HG03457 (cell line): ENCODE data around the gene PIK3CD.
"Not testable (repeated sequence)": the region's sequence is repeated elsewhere in the genome, so short reads cannot be mapped to it uniquely, and the experiment has no call there.

Source experiments
- ATAC-seq: cut with Tn5 transposase; IDR thresholded peaks from one replicate; pipeline ENCODE4 v1.9.1; 2021; ENCODE audit warnings: moderate number of reproducible peaks; ENCODE audit not compliant: unreplicated experiment

PIK3CD gene

DNA sequence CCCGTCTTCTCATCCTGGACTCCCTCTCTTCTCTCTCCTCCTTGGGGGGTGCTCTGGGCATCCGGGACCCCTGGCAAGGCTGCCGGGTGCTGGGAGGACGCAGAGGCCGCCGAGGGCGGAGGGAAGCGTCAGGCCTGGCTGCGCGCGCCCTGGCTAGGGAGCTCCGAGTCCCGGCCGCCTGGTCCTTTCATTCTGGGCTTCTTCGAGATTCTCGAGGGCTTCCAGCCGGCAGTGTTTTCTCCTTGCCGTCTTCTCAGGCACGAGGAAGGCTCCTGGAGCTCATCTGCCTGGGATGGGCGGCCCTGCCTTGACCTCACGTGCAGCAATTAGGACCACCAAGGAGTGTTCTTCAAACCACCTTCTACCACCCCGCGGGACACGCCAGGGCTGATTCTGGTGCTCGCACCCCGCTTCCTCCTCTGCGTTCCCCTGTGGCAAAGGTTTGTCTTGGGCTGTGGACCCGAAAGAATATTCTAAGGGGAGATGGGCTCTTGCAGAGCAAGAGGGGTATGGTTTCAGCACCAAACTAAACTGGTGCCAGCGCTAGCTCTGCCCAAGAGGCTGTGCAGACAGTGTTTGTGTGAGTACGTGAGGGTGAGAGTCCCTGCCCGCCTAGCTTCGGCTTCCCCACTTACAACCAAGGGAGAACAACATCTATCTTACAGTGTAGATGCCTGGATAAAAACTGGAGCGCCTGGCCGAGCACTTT, 36.5 kb downstream of the PIK3CD start:
- ATAC-seq, result no peak

DNA sequence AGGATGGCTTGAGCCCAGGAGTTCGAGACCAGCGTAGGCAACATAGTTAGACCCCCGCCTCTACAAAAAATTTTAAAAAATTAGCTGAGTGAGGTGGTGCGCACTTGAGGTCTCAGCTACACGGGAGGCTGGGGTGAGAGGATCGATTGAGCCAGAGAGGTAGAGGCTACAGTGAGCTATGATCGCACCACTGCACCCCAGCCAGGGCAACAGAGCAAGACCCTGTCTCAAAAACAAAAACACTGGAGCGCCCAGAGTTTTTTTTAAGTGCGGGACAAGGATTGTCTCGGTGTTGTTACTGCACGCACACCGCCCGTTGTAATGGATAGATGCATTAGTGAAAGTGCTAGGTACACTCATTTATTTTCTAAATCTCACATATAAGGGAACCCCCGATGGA, 37.1 kb downstream of the PIK3CD start:
- ATAC-seq, result no peak

DNA sequence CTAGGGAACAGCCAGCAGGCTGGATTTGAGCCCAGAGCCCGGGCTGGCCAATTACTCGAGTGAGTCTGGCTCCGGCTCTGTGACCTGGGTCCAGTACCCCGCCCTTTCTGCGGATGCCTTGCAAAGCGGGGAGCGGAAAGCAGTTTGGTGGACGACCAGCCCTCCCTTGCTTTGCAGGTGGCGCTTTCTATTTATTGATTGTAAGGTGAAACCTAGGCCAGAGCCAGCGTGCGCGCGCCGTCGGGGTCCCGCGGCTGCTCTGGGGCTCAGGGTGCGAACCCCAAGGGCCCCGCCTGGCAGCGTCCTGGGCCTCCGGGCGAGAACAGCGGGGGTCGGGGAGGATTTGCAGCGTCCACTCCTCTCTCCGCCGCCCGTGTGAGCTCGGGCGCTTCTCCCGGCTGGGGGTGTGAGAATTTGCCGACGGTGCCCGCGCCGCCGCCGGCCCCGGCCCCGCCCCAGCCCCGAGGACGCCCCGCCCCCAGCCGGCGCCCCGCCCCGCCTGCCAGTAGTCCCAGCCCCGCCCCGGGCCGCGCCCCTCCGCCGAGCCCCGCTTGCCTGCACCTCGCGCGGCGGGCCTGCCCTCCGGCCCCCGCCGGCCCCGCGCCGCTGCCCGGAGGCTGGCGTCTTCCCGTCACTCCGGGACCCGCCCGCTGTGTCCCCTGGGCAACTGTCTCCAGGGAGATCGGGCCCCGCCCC, 37.6 kb downstream of the PIK3CD start:
- ATAC-seq, result peak; percentile 37

DNA sequence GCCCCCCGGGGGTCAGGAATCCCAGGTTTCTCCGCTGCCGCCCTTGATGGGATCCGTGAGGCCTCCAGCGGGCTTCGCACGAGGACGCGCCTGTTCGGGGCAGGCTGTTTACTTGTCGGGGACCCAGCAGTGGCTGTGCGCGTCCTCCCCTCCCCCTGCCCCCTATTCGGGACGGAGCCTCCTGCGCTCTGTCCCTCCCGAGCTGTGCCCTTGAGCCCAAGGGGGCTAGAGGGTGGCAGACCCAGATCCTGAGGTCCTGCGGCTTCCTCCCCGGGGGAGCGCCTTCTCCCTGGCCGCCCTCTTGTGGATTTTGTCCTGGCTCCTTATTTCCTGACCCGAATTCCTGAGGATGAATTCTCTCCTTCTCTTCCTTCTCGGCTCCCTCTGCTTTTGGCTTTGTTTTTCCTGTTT, 38.4 kb downstream of the PIK3CD start:
- ATAC-seq, result no peak

DNA sequence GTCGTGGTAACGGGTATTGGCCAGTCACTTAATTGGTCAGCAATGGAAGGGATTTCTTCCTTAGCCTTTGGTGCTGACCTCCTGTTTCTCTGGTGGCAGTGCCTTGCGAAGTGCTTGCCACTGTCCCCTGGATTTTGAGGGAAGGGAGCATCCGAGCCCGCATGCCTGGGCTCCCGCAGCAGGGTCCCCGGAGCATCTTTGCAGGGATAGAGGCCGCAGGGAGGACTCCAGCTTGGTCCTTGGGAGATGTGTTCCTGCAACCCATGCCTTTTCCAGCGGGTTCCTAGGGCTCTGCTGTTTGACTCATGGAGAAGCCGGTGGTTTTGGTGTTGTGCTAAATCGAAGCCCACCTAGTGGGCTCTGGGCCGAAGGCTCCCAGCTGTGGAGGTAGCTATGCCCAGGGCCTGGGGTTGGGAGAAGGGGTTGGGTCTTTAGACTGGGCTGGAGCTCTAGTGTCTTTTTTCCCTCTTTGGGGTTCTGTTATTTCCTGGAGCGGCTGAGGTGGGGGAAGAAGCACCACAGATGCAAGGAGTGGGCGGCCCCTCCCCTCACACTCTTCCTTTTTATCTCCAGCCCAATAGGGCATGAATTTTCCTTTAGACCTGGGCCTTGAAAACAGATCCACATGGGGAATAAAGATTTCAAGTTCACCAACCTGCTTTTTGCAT, 39.0 kb downstream of the PIK3CD start:
- ATAC-seq, result no peak

DNA sequence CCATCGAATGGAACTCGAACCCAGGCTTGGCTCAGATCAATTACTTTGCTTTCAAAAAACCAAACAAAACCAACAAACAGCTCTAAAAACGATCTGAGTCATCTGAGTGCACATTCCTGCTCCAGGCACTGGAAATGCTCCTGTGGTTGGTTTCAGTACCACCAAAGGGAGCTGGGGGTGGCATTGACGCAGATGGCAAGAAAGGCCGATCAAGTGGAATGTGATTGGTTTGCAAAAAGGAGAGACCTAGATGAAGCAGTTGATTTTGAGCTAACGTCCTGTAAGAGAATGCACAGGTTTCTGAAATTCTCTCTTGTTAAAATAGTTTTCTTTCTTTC, 39.5 kb downstream of the PIK3CD start:
- no peak for ATAC-seq

DNA sequence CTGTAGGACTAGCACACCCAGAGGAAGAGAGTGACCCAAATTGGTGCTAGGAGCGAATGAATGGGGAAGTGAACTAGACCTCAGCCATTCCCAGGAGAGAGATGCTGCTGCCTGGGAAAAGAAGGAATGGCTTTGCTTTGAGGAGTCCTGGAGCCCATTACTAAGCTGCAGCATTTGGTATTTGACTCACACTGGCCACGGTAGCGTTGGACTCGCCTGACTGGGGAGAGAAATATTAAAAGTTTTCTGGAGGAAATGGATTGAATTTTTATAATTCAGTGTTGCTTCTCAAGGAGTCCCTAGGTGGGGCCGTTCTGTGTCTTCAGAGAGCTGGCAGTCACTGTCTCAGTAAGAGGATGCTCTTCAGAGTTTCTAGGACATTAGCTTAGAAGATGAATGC, 40.2 kb downstream of the PIK3CD start:
- no peak for ATAC-seq

DNA sequence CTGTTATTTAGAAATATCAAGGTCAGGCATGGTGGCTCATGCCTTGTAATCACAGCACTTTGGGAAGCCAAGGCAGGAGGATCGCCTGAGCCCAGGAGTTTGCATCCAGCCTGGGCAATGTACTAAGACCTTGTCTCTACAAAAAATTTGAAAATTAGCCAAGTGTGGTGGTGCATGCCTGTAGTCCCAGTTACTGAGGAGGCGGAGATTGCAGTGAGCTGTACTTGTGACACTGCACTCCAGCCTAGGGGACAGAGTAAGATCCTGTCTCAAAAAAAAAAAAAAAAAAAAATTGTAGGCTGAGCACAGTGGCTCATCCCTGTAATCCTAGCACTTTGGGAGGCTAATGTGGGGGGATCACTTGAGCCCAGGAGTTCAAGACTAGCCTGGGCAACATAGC, 45.3 kb downstream of the PIK3CD start:
- ATAC-seq, result no peak

DNA sequence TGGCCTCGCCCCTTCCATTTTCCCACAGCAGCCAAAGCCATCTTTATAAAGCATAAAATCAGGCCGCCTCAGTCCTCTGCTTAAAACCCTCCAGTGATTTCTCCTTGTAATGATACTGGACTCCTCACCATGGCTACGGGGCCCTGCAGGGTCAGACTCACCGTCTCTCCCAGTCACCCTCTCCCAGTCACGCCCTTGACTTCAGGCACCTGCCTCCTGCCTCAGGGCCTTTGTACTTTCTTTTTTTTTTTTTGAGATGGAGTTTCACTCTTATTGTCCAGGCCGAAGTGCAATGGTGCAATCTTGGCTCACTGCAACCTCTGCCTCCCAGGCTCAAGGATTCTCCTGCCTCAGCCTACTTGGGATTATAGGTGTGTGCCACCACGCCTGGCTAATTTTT, 47.8 kb downstream of the PIK3CD start:
- ATAC-seq, result no peak

DNA sequence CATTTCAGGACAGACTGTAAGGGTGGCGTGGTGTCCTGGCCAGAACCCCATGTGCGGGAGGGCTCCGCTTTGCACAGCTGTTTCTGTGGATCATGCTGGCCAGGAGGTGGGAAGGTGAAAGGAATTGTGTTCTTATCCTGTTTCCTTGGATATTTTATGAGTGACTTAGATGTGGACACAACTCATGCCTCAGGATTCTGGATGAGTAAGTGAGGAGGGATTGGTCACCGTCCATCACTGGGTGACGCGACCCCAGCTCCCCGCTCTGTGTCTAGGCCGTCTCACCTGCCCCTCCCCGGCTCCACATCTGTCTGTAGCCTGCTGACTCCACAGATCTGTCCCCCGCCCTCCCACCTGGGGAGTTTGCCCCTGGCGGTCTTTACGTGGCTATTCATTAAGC, 48.8 kb downstream of the PIK3CD start:
- no peak for ATAC-seq

DNA sequence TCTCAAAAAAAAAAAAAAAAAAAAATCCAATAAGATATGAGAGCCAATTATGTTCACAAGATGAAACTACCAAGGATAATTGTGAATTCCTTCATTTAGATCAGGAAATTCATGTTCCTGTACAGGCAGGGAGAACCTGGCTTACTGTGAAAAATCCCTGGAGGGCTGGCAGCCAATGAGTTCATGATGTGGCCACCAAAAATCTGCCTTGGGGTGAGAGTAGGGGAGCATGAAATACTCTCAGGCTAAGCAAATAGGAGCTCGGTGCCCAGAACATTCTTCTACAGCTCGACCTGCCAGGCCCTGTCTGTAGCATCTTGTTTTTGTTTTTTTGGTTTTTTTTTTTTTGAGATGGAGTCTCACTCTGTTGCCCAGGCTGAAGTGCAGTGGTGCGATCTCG, 50.1 kb downstream of the PIK3CD start:
- no peak for ATAC-seq

DNA sequence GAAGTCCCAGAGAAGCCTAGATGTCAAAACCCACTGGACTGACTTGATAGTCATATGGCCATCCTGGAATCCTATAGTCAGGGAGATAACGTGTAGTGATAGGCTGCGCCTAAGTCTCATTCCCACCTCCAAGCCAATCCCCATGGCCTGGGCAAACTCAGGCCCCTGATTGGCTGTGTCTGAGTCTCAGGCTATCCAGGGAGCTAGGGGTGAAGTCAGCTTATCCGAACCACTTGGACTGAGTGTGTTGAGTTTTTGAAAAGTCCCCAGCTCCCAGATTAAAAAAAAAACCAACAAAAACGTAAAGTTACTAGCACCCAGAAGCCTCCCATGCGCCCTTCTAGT, 51.6 kb downstream of the PIK3CD start:
- ATAC-seq, result no peak

DNA sequence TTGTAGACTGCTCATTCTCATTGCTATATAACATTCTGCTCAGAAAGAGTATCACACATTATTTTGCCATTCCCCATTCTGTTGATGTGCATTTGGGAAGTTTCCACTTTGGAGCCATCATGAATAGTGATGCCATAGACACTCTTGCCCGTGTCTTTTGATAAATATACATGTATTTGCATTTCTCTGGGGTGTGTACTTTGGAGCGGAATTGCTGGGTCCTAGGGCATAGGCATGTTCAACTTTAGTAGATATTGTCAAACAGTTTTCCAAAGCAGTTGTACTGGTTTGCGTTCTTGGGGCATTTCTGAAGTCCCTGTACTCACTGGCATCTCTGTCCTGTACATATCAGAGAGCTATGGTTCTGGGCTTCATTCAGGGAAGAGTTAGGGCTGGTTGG, 52.1 kb downstream of the PIK3CD start:
- ATAC-seq, result no peak

DNA sequence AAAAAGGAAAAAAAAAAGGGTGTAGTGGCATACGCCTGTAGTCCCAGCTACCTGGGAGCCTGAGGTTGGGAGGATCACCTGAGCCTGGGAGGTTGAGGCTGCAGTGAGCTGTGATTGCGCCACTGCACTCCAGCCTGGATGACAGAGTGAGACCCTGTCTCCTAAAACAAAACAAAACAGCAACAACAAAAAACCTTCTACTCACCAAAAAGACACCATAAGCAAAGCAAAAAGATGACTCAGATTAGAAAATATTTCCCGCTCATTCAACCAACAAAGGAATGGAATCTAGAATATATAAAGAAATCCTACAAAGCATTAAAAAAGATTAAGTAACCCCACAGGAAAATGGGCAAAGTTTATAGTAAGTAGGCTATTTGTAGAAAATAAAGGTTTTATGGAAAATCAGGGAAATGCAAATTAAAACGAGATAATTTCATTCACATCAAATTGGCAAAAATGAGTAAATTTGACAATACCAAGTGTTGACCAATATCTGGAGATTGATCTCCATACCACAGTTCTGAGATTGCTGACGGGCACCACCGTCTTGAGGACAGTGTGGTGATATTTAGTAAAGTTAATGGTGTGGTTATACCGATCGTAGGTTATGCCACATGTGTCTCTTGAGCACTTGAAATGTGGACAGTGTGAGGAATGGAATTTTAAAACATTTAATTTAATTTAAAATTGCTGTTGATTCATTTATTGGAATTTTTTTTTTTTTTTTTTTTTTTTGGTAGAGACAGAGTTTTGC, 54.0 kb downstream of the PIK3CD start:
- ATAC-seq, result no peak

DNA sequence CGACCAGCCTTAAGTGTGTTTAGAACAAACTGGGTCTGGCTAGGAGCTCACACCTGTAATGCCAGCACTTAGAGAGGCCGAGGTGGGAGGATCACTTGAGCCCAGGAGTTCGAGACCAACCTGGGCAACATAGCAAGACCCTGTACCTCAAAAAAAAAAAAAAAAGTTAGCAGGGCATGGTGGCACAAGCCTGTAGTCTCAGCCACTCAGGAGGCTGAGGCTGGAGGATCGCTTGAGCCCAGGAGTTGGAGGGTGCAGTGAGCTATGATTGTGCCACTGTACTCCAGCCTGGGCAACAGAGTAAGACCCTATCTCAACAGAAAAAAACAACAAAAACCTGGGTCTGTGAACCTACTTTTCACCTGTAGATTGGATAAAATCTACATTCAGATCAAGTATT, 54.6 kb downstream of the PIK3CD start:
- ATAC-seq, result no peak

DNA sequence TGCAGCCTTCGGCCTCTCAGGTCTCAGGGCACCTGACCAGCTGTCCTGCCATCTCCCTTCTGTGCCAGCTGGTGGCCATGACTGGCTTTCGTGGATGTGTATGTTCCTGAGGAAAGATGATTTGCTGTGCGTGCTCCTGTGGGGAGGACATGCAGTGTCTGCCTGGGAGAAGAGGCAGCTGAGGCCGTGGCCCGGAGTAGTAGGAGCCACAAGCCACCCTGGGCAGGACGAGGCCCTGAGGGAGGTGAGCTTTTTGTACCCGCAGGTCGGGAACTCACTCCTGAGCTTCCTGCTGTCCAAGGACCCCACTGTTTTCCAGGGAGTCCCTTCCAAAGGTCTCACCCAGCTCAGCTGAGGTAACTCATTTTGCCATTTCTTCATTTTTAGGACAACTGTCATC, 58.5 kb downstream of the PIK3CD start:
- ATAC-seq, result no peak

DNA sequence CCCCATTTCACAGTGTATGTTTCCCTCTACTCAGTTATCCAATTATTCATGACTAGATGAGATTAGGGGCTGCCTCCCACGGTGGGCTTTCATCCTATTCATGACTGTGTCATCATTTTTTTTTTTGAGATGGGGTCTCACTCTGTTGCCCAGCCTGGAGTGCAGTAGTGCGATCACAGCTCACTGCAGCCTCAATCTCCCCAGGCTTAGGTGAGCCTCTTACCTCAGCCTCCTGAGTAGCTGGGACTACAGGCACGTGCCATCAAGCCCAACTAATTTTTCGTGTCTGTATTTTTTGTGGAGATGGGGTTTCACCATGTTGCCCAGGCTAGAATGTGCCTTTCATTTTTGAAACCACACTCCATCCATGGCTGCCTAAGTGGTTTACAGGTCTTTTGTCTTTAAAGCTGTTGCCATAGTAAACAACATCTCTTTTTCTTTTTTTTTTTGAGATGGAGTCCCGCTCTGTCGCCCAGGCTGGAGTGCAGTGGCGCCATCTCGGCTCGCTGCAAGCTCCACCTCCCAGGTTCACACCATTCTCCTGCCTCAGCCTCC, 60.0 kb downstream of the PIK3CD start:
- no peak for ATAC-seq

DNA sequence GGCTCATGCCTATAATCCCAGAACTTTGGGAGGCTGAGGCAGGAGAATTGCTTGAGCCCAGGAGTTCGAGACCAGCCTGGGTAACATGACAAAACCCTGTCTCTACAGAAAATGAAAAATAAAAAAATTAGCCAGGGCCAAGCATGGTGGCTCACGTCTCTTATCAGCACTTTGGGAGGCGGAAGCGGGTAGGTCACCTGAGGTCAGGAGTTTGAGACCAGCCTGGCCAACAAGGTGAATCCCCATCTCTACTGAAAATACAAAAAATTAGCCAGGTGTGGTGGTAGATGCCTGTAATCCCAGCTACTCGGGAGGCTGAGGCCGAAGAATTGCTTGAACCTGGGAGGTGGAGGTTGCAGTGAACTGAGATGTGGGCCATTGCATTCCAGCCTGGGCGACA, 61.2 kb downstream of the PIK3CD start:
- ATAC-seq, result not testable (repeated sequence)

DNA sequence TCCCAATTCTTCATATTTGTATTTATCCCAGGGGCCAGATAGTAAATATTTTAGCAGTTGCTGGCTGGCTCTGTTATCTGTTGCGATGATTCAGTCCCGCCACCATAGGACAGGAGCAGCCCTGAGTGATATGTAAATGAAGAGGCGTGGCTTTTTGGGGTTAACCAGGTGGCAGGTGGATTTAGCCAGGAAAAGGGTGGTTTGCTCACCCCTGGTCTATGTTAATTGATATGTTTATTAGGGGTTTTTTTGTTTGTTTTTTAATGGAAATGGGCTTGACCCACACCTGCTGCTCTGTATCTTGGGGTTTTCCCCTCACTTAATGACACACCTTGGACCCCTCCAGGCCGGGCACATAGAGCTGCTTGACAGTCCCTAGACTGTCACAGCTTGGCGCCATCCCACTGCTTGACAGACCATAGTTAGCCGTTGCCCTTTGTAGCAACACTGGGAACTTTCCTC, 62.8 kb downstream of the PIK3CD start:
- no peak for ATAC-seq

DNA sequence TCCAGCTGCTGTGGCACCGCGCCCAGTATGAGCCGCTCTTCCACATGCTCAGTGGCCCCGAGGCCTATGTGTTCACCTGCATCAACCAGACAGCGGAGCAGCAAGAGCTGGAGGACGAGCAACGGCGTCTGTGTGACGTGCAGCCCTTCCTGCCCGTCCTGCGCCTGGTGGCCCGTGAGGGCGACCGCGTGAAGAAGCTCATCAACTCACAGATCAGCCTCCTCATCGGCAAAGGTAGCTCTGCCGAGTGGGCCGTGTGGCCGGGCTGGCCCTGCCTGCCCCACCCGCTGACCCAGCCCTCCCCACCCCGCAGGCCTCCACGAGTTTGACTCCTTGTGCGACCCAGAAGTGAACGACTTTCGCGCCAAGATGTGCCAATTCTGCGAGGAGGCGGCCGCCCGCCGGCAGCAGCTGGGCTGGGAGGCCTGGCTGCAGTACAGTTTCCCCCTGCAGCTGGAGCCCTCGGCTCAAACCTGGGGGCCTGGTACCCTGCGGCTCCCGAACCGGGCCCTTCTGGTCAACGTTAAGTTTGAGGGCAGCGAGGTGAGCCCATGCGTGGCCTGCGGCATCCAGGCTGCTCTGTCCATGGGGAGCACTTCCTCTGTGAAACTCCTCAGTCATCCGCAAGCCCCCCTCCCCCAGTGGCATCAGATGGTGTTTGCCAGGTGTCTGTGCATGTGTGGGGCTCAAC, 64.2 kb downstream of the PIK3CD start:
- ATAC-seq, result no peak
